HCT116 (cell line): ENCODE results near the gene SLC7A9. TPM values are rescaled to one million over a fixed set of nuclear protein-coding genes. Genes with fewer than 3 reads are reported as not detected.

Experiments used
- ATAC-seq: fragments of 200-7000 bp; cut with Tn5 transposase; 2 replicates; pipeline ENCODE4 v1.9.1; 2020; ENCODE audit warnings: mild to moderate bottlenecking, moderate library complexity
- BruUV-seq: library from RNA; stranded (reverse); fragments of 400-500 nt; replicated peaks from 2 replicates; lab custom pipeline; 2021; lab: Mats Ljungman, UMichigan
- CTCF ChIA-PET: fragments of 300-600 bp; sonication (Branson Sonifier 250); formaldehyde crosslinking; loops from one replicate; lab custom pipeline; 2021; ENCODE audit warnings: antibody characterized with exemption; lab: Charles Lee
- POLR2A ChIA-PET: fragments of 300-600, 350-600 bp; sonication (Branson Sonifier 250); formaldehyde crosslinking; loops from one replicate; lab custom pipeline; 2021; ENCODE audit warnings: antibody characterized with exemption; lab: Charles Lee
- RAD21 ChIA-PET, 2 experiments: fragments of 300-600 bp; sonication (Branson Sonifier 250); formaldehyde crosslinking; loops; one replicate each; lab custom pipeline; 2023; ENCODE audit warnings: low total read pairs in 2 of 2; ENCODE audit not compliant: uncharacterized antibody in 2 of 2, unreplicated experiment in 2 of 2, low non-redundant PET in 1 of 2; lab: Charles Lee
- DNase-seq: peaks from one replicate; pipeline ENCODE4 v3.0.0-alpha.2; 2010; ENCODE audit warnings: low read depth, low spot score
- H2AFZ ChIP-seq: fragments of 200-600 bp; shearing (Covaris generic), sonication (generic); 2 replicates; pipeline ENCODE4 v1.6.1; 2017; ENCODE audit warnings: low read depth, mixed run types, mixed read lengths, antibody characterized with exemption, low read length; ENCODE audit not compliant: poor library complexity, severe bottlenecking
- H3K27ac ChIP-seq: 2 replicates; pipeline ENCODE4 v1.5.1; 2012; ENCODE audit warnings: low read depth, low read length
- H3K27me3 ChIP-seq: fragments of 200-600 bp; sonication (generic); 2 replicates; pipeline ENCODE4 v1.6.1; 2016; ENCODE audit warnings: mixed run types, low read length, mixed read lengths; ENCODE audit not compliant: insufficient read depth
- H3K36me3 ChIP-seq, 2 experiments: fragments of 200-500 bp in 1 of 2; fragments of 200-600 bp in 1 of 2; sonication (Bioruptor generic) in 1 of 2; sonication (generic) in 1 of 2; 2 replicates each; pipeline versions ENCODE4 v1.5.1 to v1.6.1; 2014 to 2016; ENCODE audit warnings: low read length in 2 of 2, inconsistent platforms in 1 of 2, mixed read lengths in 1 of 2, mixed run types in 1 of 2; ENCODE audit not compliant: insufficient read depth in 2 of 2, control insufficient read depth in 1 of 2
- H3K4me1 ChIP-seq, 2 experiments: fragments of 200-600 bp in 1 of 2; sonication (generic) in 1 of 2; 2 replicates each; pipeline versions ENCODE4 v1.5.1 to v1.6.1; 2012 to 2017; ENCODE audit warnings: low read length in 2 of 2, inconsistent platforms in 1 of 2, mild to moderate bottlenecking in 1 of 2, mixed read lengths in 1 of 2, mixed run types in 1 of 2, moderate library complexity in 1 of 2; ENCODE audit not compliant: insufficient read depth in 2 of 2, control insufficient read depth in 1 of 2
- H3K4me2 ChIP-seq: fragments of 200-600 bp; sonication (generic); 2 replicates; pipeline ENCODE4 v1.6.1; 2017; ENCODE audit warnings: mixed run types, low read length, mixed read lengths
- H3K4me3 ChIP-seq, 2 experiments: fragments of 200-600 bp in 1 of 2; sonication (generic) in 1 of 2; replicated peaks in 1 of 2; 2 replicates each; pipeline ENCODE4 v1.5.1; 2011 to 2016; ENCODE audit warnings: low read length in 2 of 2, control low read depth in 1 of 2, low read depth in 1 of 2, mild to moderate bottlenecking in 1 of 2, mixed read lengths in 1 of 2, mixed run types in 1 of 2
- H3K79me2 ChIP-seq: fragments of 200-600 bp; sonication (generic); 2 replicates; pipeline ENCODE4 v1.6.1; 2017; ENCODE audit warnings: mild to moderate bottlenecking, mixed run types, low read length, moderate library complexity, mixed read lengths; ENCODE audit not compliant: insufficient read depth
- H3K9ac ChIP-seq: fragments of 200-600 bp; sonication (generic); 2 replicates; pipeline ENCODE4 v1.6.1; 2016; ENCODE audit warnings: low read length, mixed read lengths
- H3K9me2 ChIP-seq: fragments of 200-600 bp; sonication (generic), shearing (Covaris generic); 2 replicates; pipeline ENCODE4 v1.6.1; 2017; ENCODE audit warnings: mixed run types, mild to moderate bottlenecking, moderate library complexity; ENCODE audit not compliant: insufficient read depth
- H3K9me3 ChIP-seq, 2 experiments: fragments of 200-500 bp in 1 of 2; fragments of 200-600 bp in 1 of 2; sonication (Bioruptor generic) in 1 of 2; sonication (generic) in 1 of 2; 2 replicates each; pipeline ENCODE4 v1.6.1; 2014 to 2017; ENCODE audit warnings: low read length in 2 of 2, mixed read lengths in 2 of 2, inconsistent platforms in 1 of 2, low read depth in 1 of 2, mild to moderate bottlenecking in 1 of 2, mixed run types in 1 of 2, moderate library complexity in 1 of 2; ENCODE audit not compliant: control insufficient read depth in 1 of 2, insufficient read depth in 1 of 2
- H4K20me1 ChIP-seq: fragments of 200-600 bp; sonication (generic), shearing (Covaris generic); 2 replicates; pipeline ENCODE4 v1.6.1; 2017; ENCODE audit warnings: mixed run types, mild to moderate bottlenecking, moderate library complexity; ENCODE audit not compliant: insufficient read depth
- CEBPB ChIP-seq: IDR thresholded peaks from 2 replicates; pipeline ENCODE4 v1.6.1; 2012; ENCODE audit warnings: low read depth
- EZH2 ChIP-seq: fragments of 200-600 bp; sonication (generic); IDR thresholded peaks from 2 replicates; pipeline ENCODE4 v1.6.1; 2017; ENCODE audit warnings: antibody characterized with exemption, mixed run types
- FOSL1 ChIP-seq: IDR thresholded peaks from 2 replicates; pipeline ENCODE4 v1.6.1; 2012; ENCODE audit warnings: low read depth
- JUND ChIP-seq: IDR thresholded peaks from 2 replicates; pipeline ENCODE4 v1.6.1; 2012
- POLR2A ChIP-seq: IDR thresholded peaks from 2 replicates; pipeline ENCODE4 v1.7.0; 2011; ENCODE audit warnings: borderline replicate concordance; ENCODE audit not compliant: insufficient read depth, insufficient read length; ENCODE audit errors: extremely low read depth
- TCF7L2 ChIP-seq: IDR thresholded peaks from 2 replicates; pipeline ENCODE4 v1.7.0; 2011; ENCODE audit warnings: borderline replicate concordance, inconsistent platforms; ENCODE audit not compliant: insufficient read depth, insufficient read length; ENCODE audit errors: extremely low read depth
- YY1 ChIP-seq: IDR thresholded peaks from 2 replicates; pipeline ENCODE4 v1.6.1; 2011; ENCODE audit warnings: low read length, low read depth, moderate library complexity, mild to moderate bottlenecking; ENCODE audit not compliant: insufficient replicate concordance; ENCODE audit errors: extremely low read depth
- ZBTB33 ChIP-seq: IDR thresholded peaks from 2 replicates; pipeline ENCODE4 v1.6.1; 2011; ENCODE audit warnings: mild to moderate bottlenecking, low read length, moderate library complexity; ENCODE audit not compliant: insufficient replicate concordance; ENCODE audit errors: extremely low read depth
- intact Hi-C: fragments of 100-400 bp; cut with micrococcal nuclease; formaldehyde crosslinking; loops from 2 replicates; pipeline ENCODE4 v1.10.0; 2022
- total RNA-seq: library from RNA; stranded (reverse); gene quantifications from one replicate; pipeline ENCODE4 v1.2.1, GENCODE V29; 2021; ENCODE audit not compliant: unreplicated experiment
- TF ChIP-seq, protein P1 (sequence below): IDR thresholded peaks from 2 replicates; pipeline ENCODE4 v1.6.1; 2012
- TF ChIP-seq, protein P2 (sequence below): IDR thresholded peaks from 2 replicates; pipeline ENCODE4 v1.6.1; 2012

Gene SLC7A9
- total RNA-seq, 1 experiment from 2014 or later, result 0.42 TPM

DNA sequence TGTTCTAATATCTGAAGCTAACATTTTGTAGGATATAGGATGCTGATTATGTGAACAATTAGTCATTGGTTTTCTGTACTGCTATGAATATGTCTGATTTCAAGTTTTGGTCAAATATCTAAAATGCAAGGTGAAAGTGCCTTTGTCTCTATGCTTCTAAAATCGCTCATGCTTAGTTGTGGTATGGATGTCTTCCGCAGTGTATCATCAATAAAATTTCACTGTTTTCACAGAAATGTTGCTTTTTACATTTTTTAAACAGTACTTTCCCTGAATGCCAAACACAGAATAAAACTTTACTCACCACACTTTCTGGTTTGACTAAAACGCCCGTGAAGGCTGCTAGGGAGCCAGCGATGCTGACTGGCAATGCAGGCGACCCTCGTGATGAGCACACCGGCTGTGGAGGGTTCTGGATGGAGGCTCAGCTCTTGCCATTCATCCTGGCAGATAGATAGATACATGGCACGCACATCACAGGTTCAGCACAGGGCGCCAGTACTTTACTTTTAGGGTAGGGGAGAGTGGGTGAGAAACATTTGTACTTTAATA lies 40.1 kb downstream of the SLC7A9 start (continued):
- TF ChIP-seq ZBTB33 (no peak), EZH2 (no peak), TCF7L2 (no peak)
- TF ChIP-seq, protein P1, sequence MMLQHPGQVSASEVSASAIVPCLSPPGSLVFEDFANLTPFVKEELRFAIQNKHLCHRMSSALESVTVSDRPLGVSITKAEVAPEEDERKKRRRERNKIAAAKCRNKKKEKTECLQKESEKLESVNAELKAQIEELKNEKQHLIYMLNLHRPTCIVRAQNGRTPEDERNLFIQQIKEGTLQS, result no peak

DNA sequence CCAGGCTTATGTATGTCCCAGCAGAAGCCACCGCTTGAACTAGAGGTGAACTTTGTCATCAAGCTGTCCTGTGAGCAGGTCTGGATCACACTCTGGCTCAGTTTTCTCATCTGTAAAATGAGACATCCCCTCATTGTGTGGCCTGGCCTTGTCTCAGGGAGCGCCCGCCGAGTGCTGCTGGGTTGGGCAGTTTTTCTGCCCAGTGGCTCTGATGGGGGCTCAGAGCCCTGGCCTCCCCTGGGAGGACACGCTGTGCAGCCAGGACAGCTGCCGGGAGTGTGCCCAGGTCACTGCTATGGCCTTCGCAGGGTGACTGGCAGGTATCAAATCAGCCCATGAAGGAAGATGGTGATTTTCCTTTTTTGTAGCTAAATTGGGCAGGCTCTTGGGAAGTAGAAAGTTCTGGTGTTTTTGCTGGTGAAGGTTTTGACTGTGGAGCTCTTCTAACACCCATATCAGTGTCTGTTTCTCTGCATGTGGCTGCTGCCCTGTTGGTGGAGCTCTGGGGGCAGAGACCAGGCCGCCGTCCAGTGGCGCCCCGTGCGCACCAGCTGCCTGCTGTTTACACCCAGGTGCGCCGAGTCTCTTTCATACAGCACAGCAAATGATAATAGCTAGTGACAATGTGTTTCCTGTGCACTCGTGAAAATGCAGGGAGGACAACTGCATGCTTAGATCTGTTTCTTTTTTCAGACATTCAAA lies 40.8 kb downstream of the SLC7A9 start:
- DNase-seq, result no peak
- no peak overlapping the region for H3K4me3 ChIP-seq
- TF ChIP-seq FOSL1 (no peak), YY1 (no peak), JUND (no peak), CEBPB (no peak), POLR2A (no peak), TCF7L2 (no peak)
- TF ChIP-seq, protein P2, sequence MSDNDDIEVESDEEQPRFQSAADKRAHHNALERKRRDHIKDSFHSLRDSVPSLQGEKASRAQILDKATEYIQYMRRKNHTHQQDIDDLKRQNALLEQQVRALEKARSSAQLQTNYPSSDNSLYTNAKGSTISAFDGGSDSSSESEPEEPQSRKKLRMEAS, result no peak
- TF ChIP-seq, all 23 proteins: peak for 0
- Histone ChIP-seq H3K36me3 (no peaks in the 10 kb centered on the region), H4K20me1 (no peaks in the 10 kb centered on the region), H2AFZ (no peak overlapping the region), H3K79me2 (no peaks in the 10 kb centered on the region), H3K27ac (no peak overlapping the region), H3K27me3 (no peaks in the 10 kb centered on the region), H3K9me2 (no peaks in the 10 kb centered on the region), H3K4me1 (0 out of 4 replicates have a peak, but pooled peaks cover 0 to 2% of the 10 kb centered on the region in 2 experiments), H3K9ac (no peak overlapping the region), H3K9me3 (no peaks in the 10 kb centered on the region), H3K4me2 (no peak overlapping the region)
- POLR2A ChIA-PET, result no interaction called here
- no TSS peak for BruUV-seq
- intact Hi-C loops, result no loop called here
- RAD21 ChIA-PET, result no interaction called here
- CTCF ChIA-PET, result no interaction called here
- no peak for ATAC-seq
